Neural cell (in vitro differentiated cells): ENCODE measurements around the gene UGT1A8. TPM values are rescaled to one million over a fixed set of nuclear protein-coding genes. Genes with fewer than 3 reads are reported as not detected.

Experiments
- H2AFZ ChIP-seq: fragments of 200-600, 300-800 bp; sonication (generic), shearing (Covaris generic); 2 replicates; pipeline ENCODE4 v1.6.0; 2014; ENCODE audit warnings: low read depth, mild to moderate bottlenecking, antibody characterized with exemption, low read length, moderate library complexity
- H3F3A ChIP-seq: fragments of 200-600 bp; shearing (Covaris generic); 2 replicates; pipeline ENCODE4 v1.6.1; 2016; ENCODE audit warnings: mild to moderate bottlenecking, moderate library complexity, mixed read lengths, antibody characterized with exemption, low read length; ENCODE audit not compliant: insufficient read depth, poor library complexity, severe bottlenecking
- H3K27ac ChIP-seq: fragments of 200-600, 300-800 bp; sonication (generic), shearing (Covaris generic); 2 replicates; pipeline ENCODE4 v1.5.1; 2014; ENCODE audit warnings: mild to moderate bottlenecking, low read length, moderate library complexity
- H3K27me3 ChIP-seq: fragments of 300-800, 200-600 bp; sonication (generic), shearing (Covaris generic); 2 replicates; pipeline ENCODE4 v1.6.0; 2014; ENCODE audit warnings: mild to moderate bottlenecking, low read depth, low read length, moderate library complexity; ENCODE audit not compliant: insufficient read depth
- H3K36me3 ChIP-seq: fragments of 300-800, 200-600 bp; sonication (generic), shearing (Covaris generic); 2 replicates; pipeline ENCODE4 v1.5.1; 2014; ENCODE audit warnings: mild to moderate bottlenecking, antibody characterized with exemption, low read length, moderate library complexity; ENCODE audit not compliant: insufficient read depth
- H3K4me2 ChIP-seq: fragments of 300-800, 200-600 bp; sonication (generic), shearing (Covaris generic); 2 replicates; pipeline ENCODE4 v1.6.0; 2014; ENCODE audit warnings: mild to moderate bottlenecking, low read length
- H3K4me3 ChIP-seq: fragments of 300-800, 200-600 bp; sonication (generic), shearing (Covaris generic); 2 replicates; pipeline ENCODE4 v1.5.1; 2014; ENCODE audit warnings: mild to moderate bottlenecking, low read length, moderate library complexity
- H3K79me2 ChIP-seq: fragments of 200-600 bp; shearing (Covaris generic); replicated peaks from 2 replicates; pipeline ENCODE4 v1.6.0; 2014; ENCODE audit warnings: mild to moderate bottlenecking, low read length, moderate library complexity; ENCODE audit not compliant: insufficient read depth
- H3K9ac ChIP-seq: fragments of 300-800, 200-600 bp; sonication (generic), shearing (Covaris generic); 2 replicates; pipeline ENCODE4 v1.6.1; 2016; ENCODE audit warnings: mild to moderate bottlenecking, low read length, mixed read lengths
- H3K9me2 ChIP-seq: fragments of 200-600 bp; shearing (Covaris generic); 2 replicates; pipeline ENCODE4 v1.6.1; 2016; ENCODE audit warnings: mild to moderate bottlenecking, low read length, mixed read lengths; ENCODE audit not compliant: insufficient read depth
- H3K9me3 ChIP-seq: fragments of 200-600, 300-800 bp; sonication (generic), shearing (Covaris generic); 2 replicates; pipeline ENCODE4 v1.6.1; 2016; ENCODE audit warnings: mild to moderate bottlenecking, mixed run types, low read length, moderate library complexity, mixed read lengths
- H4K20me1 ChIP-seq: fragments of 200-600 bp; shearing (Covaris generic); 2 replicates; pipeline ENCODE4 v1.6.1; 2016; ENCODE audit warnings: mild to moderate bottlenecking, mixed run types; ENCODE audit not compliant: insufficient read depth
- CTCF ChIP-seq: fragments of 450-650 bp; IDR thresholded peaks from 2 replicates; pipeline ENCODE4 v1.5.1; 2014; ENCODE audit warnings: antibody characterized with exemption, mild to moderate bottlenecking, moderate library complexity; ENCODE audit not compliant: poor library complexity, severe bottlenecking
- EP300 ChIP-seq: fragments of 450-650 bp; conservative IDR thresholded peaks from 2 replicates; pipeline ENCODE4 v1.6.1; 2014; ENCODE audit warnings: antibody characterized with exemption, mild to moderate bottlenecking, moderate library complexity; ENCODE audit not compliant: poor library complexity, severe bottlenecking
- EZH2 ChIP-seq: fragments of 200-600, 300-800 bp; shearing (Covaris generic), sonication (generic); IDR thresholded peaks from 2 replicates; pipeline ENCODE4 v1.6.1; 2014; ENCODE audit warnings: antibody characterized with exemption, low read length, borderline replicate concordance, mild to moderate bottlenecking; ENCODE audit not compliant: insufficient read depth, poor library complexity, severe bottlenecking
- MXI1 ChIP-seq: fragments of 450-650 bp; conservative IDR thresholded peaks from 2 replicates; pipeline ENCODE4 v1.6.1; 2014; ENCODE audit warnings: antibody characterized with exemption, mild to moderate bottlenecking; ENCODE audit not compliant: poor library complexity, severe bottlenecking
- POLR2AphosphoS5 ChIP-seq: IDR thresholded peaks from 2 replicates; pipeline ENCODE4 v1.6.1; 2012
- RAD21 ChIP-seq: fragments of 450-650 bp; conservative IDR thresholded peaks from 2 replicates; pipeline ENCODE4 v1.6.1; 2014; ENCODE audit warnings: antibody characterized with exemption, mild to moderate bottlenecking, moderate library complexity
- REST ChIP-seq: IDR thresholded peaks from 2 replicates; pipeline ENCODE4 v1.6.1; 2012; ENCODE audit warnings: borderline replicate concordance
- SMC3 ChIP-seq: fragments of 450-650 bp; conservative IDR thresholded peaks from 2 replicates; pipeline ENCODE4 v1.6.1; 2014; ENCODE audit warnings: antibody characterized with exemption, mild to moderate bottlenecking, moderate library complexity; ENCODE audit not compliant: poor library complexity
- TAF1 ChIP-seq: IDR thresholded peaks from 2 replicates; pipeline ENCODE4 v1.6.1; 2012; ENCODE audit warnings: low read depth
- polyA plus RNA-seq: library from polyadenylated mRNA; depleted of rRNA; stranded (reverse); fragments of >200 nt; gene quantifications from 2 replicates; pipeline ENCODE4 v1.2.3, GENCODE V29; 2014

Gene UGT1A8
- polyA plus RNA-seq, 1 donor from 2014 or later, result not detected

GRCh38 chr2:233693963-233694362, 76.5 kb downstream of the UGT1A8 start:
- no peaks in the 10 kb centered on the region for H3K27me3 ChIP-seq
- H4K20me1 ChIP-seq, result no peaks in the 10 kb centered on the region
- no peaks in the 10 kb centered on the region for H3F3A ChIP-seq
- H3K9me3 ChIP-seq, result no peaks in the 10 kb centered on the region
- no peak overlapping the region for H2AFZ ChIP-seq
- no peaks in the 10 kb centered on the region for H3K9me2 ChIP-seq
- H3K36me3 ChIP-seq, result no peaks in the 10 kb centered on the region
- no peak for TF ChIP-seq MXI1
- no peak for TF ChIP-seq EP300
- no peak for TF ChIP-seq RAD21
- no peak for TF ChIP-seq EZH2
- no peak for TF ChIP-seq CTCF
- TF ChIP-seq SMC3, result no peak
- TF ChIP-seq TAF1, result no peak
- no peak for TF ChIP-seq REST
- no peak for TF ChIP-seq POLR2AphosphoS5
- H3K9ac ChIP-seq, result no peak overlapping the region
- H3K4me3 ChIP-seq, result no peak overlapping the region
- H3K27ac ChIP-seq, result no peak overlapping the region
- no peaks in the 10 kb centered on the region for H3K79me2 ChIP-seq
- H3K4me2 ChIP-seq, result no peak overlapping the region

GRCh38 chr2:233698740-233699139, 81.3 kb downstream of the UGT1A8 start:
- TF ChIP-seq MXI1 (no peak), REST (no peak), EZH2 (no peak), SMC3 (no peak), EP300 (no peak), RAD21 (no peak), CTCF (no peak), TAF1 (no peak), POLR2AphosphoS5 (no peak)
- H3F3A ChIP-seq, result no peaks in the 10 kb centered on the region
- H3K36me3 ChIP-seq, result no peaks in the 10 kb centered on the region
- no peak overlapping the region for H2AFZ ChIP-seq
- H3K9ac ChIP-seq, result no peak overlapping the region
- no peaks in the 10 kb centered on the region for H3K9me2 ChIP-seq
- no peaks in the 10 kb centered on the region for H4K20me1 ChIP-seq
- no peaks in the 10 kb centered on the region for H3K9me3 ChIP-seq
- no peak overlapping the region for H3K4me2 ChIP-seq
- no peak overlapping the region for H3K27ac ChIP-seq
- no peak overlapping the region for H3K4me3 ChIP-seq
- no peaks in the 10 kb centered on the region for H3K27me3 ChIP-seq
- no peaks in the 10 kb centered on the region for H3K79me2 ChIP-seq
